Activated naive CD4-positive, alpha-beta T cell treated with anti-CD3 and anti-CD28 coated beads for 36 hours (primary cell): Measurements from ENCODE around the gene RAP2A. TPM values are rescaled to one million over a fixed set of nuclear protein-coding genes. Genes with fewer than 3 reads are reported as not detected.

ENCODE experiments used
- CTCF ChIA-PET: fragments of 350-600 bp; sonication (Branson Sonifier 250); formaldehyde crosslinking; loops from one replicate; lab custom pipeline; 2021; ENCODE audit warnings: antibody characterized with exemption; lab: Charles Lee
- DNase-seq: peaks from one replicate; pipeline ENCODE4 v3.0.0-alpha.2; 2020
- H3K27ac Mint-ChIP-seq: one replicate; pipeline ENCODE4 v1.8.0; 2021; ENCODE audit warnings: mild to moderate bottlenecking, mixed read lengths
- H3K27me3 Mint-ChIP-seq: one replicate; pipeline ENCODE4 v1.8.0; 2021; ENCODE audit warnings: low read depth, mixed read lengths
- H3K36me3 Mint-ChIP-seq: one replicate; pipeline ENCODE4 v1.8.0; 2021; ENCODE audit warnings: low read depth, mixed read lengths
- H3K4me1 Mint-ChIP-seq: one replicate; pipeline ENCODE4 v1.8.0; 2021; ENCODE audit warnings: low read depth, mixed read lengths
- H3K4me3 Mint-ChIP-seq: one replicate; pipeline ENCODE4 v1.8.0; 2021; ENCODE audit warnings: mild to moderate bottlenecking, moderate library complexity, mixed read lengths
- H3K9me3 Mint-ChIP-seq: one replicate; pipeline ENCODE4 v1.8.0; 2021; ENCODE audit warnings: mixed read lengths
- intact Hi-C: fragments of 100-400 bp; cut with micrococcal nuclease; formaldehyde crosslinking; loops from one replicate; pipeline ENCODE4 v1.15.1; 2023
- total RNA-seq, 2 experiments: library from RNA; stranded (reverse); gene quantifications; one replicate each; pipeline ENCODE4 v1.2.3, GENCODE V29; 2021

The RAP2A gene
- total RNA-seq, 2 experiments from 2014 or later, result 9.9 to 10.8 TPM

DNA sequence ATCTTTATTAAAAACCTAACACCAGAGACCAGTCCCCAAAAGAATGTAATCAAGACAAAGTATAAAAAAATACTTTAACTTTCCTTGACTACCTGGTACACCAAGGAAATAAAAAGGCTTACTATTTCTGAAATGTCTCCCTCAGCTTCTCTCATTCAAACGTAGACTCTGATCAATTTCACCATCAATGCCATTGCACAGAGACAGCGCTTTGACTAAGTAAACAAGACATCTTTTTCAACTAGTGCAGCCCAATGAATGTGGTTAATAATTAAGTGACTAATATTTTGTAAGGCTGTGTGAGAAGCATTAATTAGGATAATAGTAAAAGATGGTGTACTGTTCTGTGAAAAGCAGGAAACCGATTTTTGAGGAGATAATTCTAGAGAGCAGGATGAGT, 7.3 kb upstream of the RAP2A start:
- DNase-seq, result no peak
- CTCF ChIA-PET, result no interaction called here
- no peak overlapping the region for H3K27ac Mint-ChIP-seq
- no peak overlapping the region for H3K4me3 Mint-ChIP-seq
- no peaks in the 10 kb centered on the region for H3K36me3 Mint-ChIP-seq
- peaks cover 2% of the 10 kb centered on the region for H3K27me3 Mint-ChIP-seq
- no peaks in the 10 kb centered on the region for H3K9me3 Mint-ChIP-seq
- intact Hi-C loops, result no loop called here
- H3K4me1 Mint-ChIP-seq, result peaks cover 2% of the 10 kb centered on the region

DNA sequence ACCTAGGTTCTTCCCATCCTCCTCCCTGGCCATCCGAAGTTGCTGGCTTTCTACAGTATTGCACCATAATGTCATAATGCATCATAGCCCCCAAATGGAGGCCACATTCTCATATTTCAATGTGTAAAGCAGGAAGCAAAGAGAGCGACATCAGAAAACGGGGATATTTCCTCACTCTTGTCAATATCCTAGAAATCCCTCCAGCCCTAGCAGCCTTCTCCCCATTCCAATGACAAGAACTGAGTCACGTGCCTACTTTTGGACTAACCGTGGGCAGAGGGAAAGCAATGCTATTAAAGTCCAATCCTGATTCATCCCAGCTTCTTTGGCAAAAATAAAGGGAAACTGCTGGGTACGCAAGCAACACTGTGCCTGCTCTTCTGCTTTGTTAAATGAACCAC, 4.3 kb upstream of the RAP2A start:
- Mint-ChIP-seq H3K4me3 (no peak overlapping the region), H3K27me3 (no peaks in the 10 kb centered on the region), H3K27ac (no peak overlapping the region), H3K9me3 (no peaks in the 10 kb centered on the region), H3K4me1 (peaks cover 6% of the 10 kb centered on the region), H3K36me3 (no peaks in the 10 kb centered on the region)
- intact Hi-C loops, result loop anchor here (10.0 kb wide), 1 partner anchor 1655 kb away; no protein-coding TSS in a partner anchor
- DNase-seq, result no peak
- CTCF ChIA-PET, result no interaction called here

DNA sequence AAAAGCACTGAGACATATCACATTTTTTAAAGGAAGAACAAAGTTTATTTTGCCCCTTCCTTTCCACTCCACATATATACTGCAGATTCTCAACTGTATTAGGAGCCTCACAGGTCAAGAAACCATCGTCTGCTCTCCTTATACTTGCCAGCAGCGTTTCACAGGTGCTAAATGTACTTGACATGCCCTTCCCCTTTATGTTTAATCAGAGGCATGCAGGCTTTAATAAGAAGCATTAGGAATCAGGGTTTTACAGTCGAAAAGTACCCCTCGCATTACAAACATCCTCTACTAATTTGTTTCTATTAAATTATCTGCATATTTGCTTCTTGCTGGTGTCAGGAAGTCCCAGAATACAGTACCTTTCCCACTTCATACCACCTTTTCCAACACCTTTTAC, 3.7 kb upstream of the RAP2A start:
- Mint-ChIP-seq H3K9me3 (no peaks in the 10 kb centered on the region), H3K4me1 (peaks cover 10% of the 10 kb centered on the region), H3K4me3 (no peak overlapping the region), H3K27ac (no peak overlapping the region), H3K36me3 (no peaks in the 10 kb centered on the region), H3K27me3 (no peaks in the 10 kb centered on the region)
- CTCF ChIA-PET, result no interaction called here
- intact Hi-C loops, result loop anchor here (10.0 kb wide), 1 partner anchor 1655 kb away; no protein-coding TSS in a partner anchor
- DNase-seq, result no peak

- H3K27ac Mint-ChIP-seq, result no peak overlapping the region
- no peak for DNase-seq
- no peaks in the 10 kb centered on the region for H3K27me3 Mint-ChIP-seq
- no peaks in the 10 kb centered on the region for H3K36me3 Mint-ChIP-seq
- peak overlapping the region; percentile 86 for H3K4me3 Mint-ChIP-seq
- peaks cover 17% of the 10 kb centered on the region for H3K4me1 Mint-ChIP-seq
- intact Hi-C loops, result loop anchor here (10.0 kb wide), 1 partner anchor 1654 kb away; no protein-coding TSS in a partner anchor
- no peaks in the 10 kb centered on the region for H3K9me3 Mint-ChIP-seq
- CTCF ChIA-PET, result interaction anchor here (0.6 to 0.9 kb wide), 2 partner anchors 29 to 306 kb away, joined by 3 read pairs; no protein-coding TSS in a partner anchor
Observed at GRCh38 chr13:97431171-97431764, 2.7 kb upstream of the RAP2A start.

- H3K9me3 Mint-ChIP-seq, result no peaks in the 10 kb centered on the region
- peaks cover 20% of the 10 kb centered on the region for H3K4me1 Mint-ChIP-seq
- H3K27me3 Mint-ChIP-seq, result no peaks in the 10 kb centered on the region
- peak overlapping the region; percentile 95 for H3K27ac Mint-ChIP-seq
- H3K4me3 Mint-ChIP-seq, result peak overlapping the region; percentile 86
- intact Hi-C loops, result loop anchor here (2.0 to 10.0 kb wide), 4 partner anchors 64 to 1652 kb away; no protein-coding TSS in a partner anchor
- CTCF ChIA-PET, result interaction anchor here (0.6 to 1.5 kb wide), 2 partner anchors 209 to 305 kb away, joined by 3 to 4 read pairs; no protein-coding TSS in a partner anchor
- no peaks in the 10 kb centered on the region for H3K36me3 Mint-ChIP-seq
- no peak for DNase-seq
Observed at GRCh38 chr13:97432232-97432916, 1.6 kb upstream of the RAP2A start.

GRCh38 chr13:97432917-97433726, 847 bp upstream of the RAP2A start:
- peaks cover 22% of the 10 kb centered on the region for H3K4me1 Mint-ChIP-seq
- peak; percentile 98 for DNase-seq
- H3K4me3 Mint-ChIP-seq, result peak overlapping the region; percentile 86
- H3K27ac Mint-ChIP-seq, result peak overlapping the region; percentile 95
- no peaks in the 10 kb centered on the region for H3K27me3 Mint-ChIP-seq
- intact Hi-C loops, result loop anchor here (1.0 to 10.0 kb wide), 14 partner anchors 27 to 1756 kb away; partner anchors contain the start of genes DNAJC3 and MBNL2
- no peaks in the 10 kb centered on the region for H3K9me3 Mint-ChIP-seq
- no peaks in the 10 kb centered on the region for H3K36me3 Mint-ChIP-seq
- CTCF ChIA-PET, result interaction anchor here (0.7 to 1.5 kb wide), 3 partner anchors 75 to 210 kb away, joined by 3 to 4 read pairs (median 4); no protein-coding TSS in a partner anchor

- H3K4me3 Mint-ChIP-seq, result peak overlapping the region; percentile 80
- intact Hi-C loops, result loop anchor here (10.0 kb wide), 1 partner anchor 1650 kb away; no protein-coding TSS in a partner anchor
- no peaks in the 10 kb centered on the region for H3K27me3 Mint-ChIP-seq
- H3K9me3 Mint-ChIP-seq, result no peaks in the 10 kb centered on the region
- H3K4me1 Mint-ChIP-seq, result peaks cover 22% of the 10 kb centered on the region
- peak overlapping the region; percentile 32 for H3K27ac Mint-ChIP-seq
- CTCF ChIA-PET, result interaction anchor here (0.6 to 1.0 kb wide), 3 partner anchors 22 to 211 kb away, joined by 3 read pairs; no protein-coding TSS in a partner anchor
- no peaks in the 10 kb centered on the region for H3K36me3 Mint-ChIP-seq
- peak; percentile 48 for DNase-seq
Observed at GRCh38 chr13:97434397-97435201, 630 bp downstream of the RAP2A start.

- peaks cover 22% of the 10 kb centered on the region for H3K4me1 Mint-ChIP-seq
- peak overlapping the region; percentile 32 for H3K27ac Mint-ChIP-seq
- CTCF ChIA-PET, result interaction anchor here (1.0 kb wide), 1 partner anchor 21 kb away, joined by 3 read pairs; no protein-coding TSS in a partner anchor
- no peaks in the 10 kb centered on the region for H3K27me3 Mint-ChIP-seq
- peak overlapping the region; percentile 80 for H3K4me3 Mint-ChIP-seq
- DNase-seq, result no peak
- intact Hi-C loops, result loop anchor here (10.0 kb wide), 1 partner anchor 1649 kb away; no protein-coding TSS in a partner anchor
- H3K36me3 Mint-ChIP-seq, result no peaks in the 10 kb centered on the region
- H3K9me3 Mint-ChIP-seq, result no peaks in the 10 kb centered on the region
Observed at GRCh38 chr13:97435323-97435722, 1.4 kb downstream of the RAP2A start.

GRCh38 chr13:97435794-97436193, 1.8 kb downstream of the RAP2A start:
- Mint-ChIP-seq H3K36me3 (no peaks in the 10 kb centered on the region), H3K9me3 (no peaks in the 10 kb centered on the region), H3K27me3 (no peaks in the 10 kb centered on the region), H3K27ac (no peak overlapping the region), H3K4me3 (peak overlapping the region; percentile 65), H3K4me1 (peaks cover 22% of the 10 kb centered on the region)
- DNase-seq, result peak; percentile 4
- CTCF ChIA-PET, result no interaction called here
- intact Hi-C loops, result loop anchor here (10.0 kb wide), 1 partner anchor 1649 kb away; no protein-coding TSS in a partner anchor

DNA sequence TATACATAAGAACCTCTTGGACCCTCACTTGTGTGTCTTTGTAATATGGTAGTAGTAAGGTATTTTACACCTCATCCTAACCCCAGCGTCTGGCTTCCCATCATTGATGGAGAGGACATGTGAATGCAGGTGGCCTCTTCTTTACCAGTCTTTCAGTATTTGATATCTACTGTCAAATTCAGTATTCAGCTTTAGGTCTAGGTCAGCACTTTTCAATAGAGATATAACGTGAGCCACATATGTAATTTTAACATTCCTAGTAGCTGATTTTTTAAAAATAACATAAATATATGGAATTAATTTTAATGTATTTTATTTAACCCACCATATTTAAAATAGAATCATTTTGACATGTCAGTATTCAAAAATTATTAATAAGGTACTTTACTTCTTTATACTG, 2.9 kb downstream of the RAP2A start:
- no peak overlapping the region for H3K27ac Mint-ChIP-seq
- CTCF ChIA-PET, result no interaction called here

GRCh38 chr13:97437729-97438128, 3.8 kb downstream of the RAP2A start:
- intact Hi-C loops, result loop anchor here (10.0 kb wide), 1 partner anchor 1647 kb away; no protein-coding TSS in a partner anchor
- Mint-ChIP-seq H3K4me1 (peaks cover 18% of the 10 kb centered on the region), H3K4me3 (no peak overlapping the region), H3K9me3 (no peaks in the 10 kb centered on the region), H3K27me3 (no peaks in the 10 kb centered on the region), H3K27ac (no peak overlapping the region), H3K36me3 (no peaks in the 10 kb centered on the region)
- DNase-seq, result no peak
- CTCF ChIA-PET, result no interaction called here

More for the DNA sequence above, 2.9 kb downstream of the RAP2A start:
- DNase-seq, result no peak
- Mint-ChIP-seq H3K9me3 (no peaks in the 10 kb centered on the region), H3K4me1 (peaks cover 20% of the 10 kb centered on the region), H3K27me3 (no peaks in the 10 kb centered on the region), H3K36me3 (no peaks in the 10 kb centered on the region), H3K4me3 (no peak overlapping the region)
- intact Hi-C loops, result loop anchor here (10.0 kb wide), 1 partner anchor 1648 kb away; no protein-coding TSS in a partner anchor
